GM21381 (cell line): ENCODE data around the gene ZMIZ1.

Experiments used
- ATAC-seq: cut with Tn5 transposase; IDR thresholded peaks from one replicate; pipeline ENCODE4 v1.9.1; 2021; ENCODE audit warnings: mild to moderate bottlenecking, moderate library complexity; ENCODE audit not compliant: unreplicated experiment

ZMIZ1 gene

GRCh38 chr10:79314761-79315601 lies 246.2 kb downstream of the ZMIZ1 start:
- no peak for ATAC-seq

- ATAC-seq = no peak
These were observed 246.8 kb downstream of the ZMIZ1 start for GRCh38 chr10:79315602-79315920.

- peak; percentile 58 for ATAC-seq
These were observed 248.1 kb downstream of the ZMIZ1 start for GRCh38 chr10:79316671-79317431.

- ATAC-seq = no peak
These were observed 249.6 kb downstream of the ZMIZ1 start for GRCh38 chr10:79318369-79318768.

- ATAC-seq = no peak
These were observed 250.5 kb downstream of the ZMIZ1 start for GRCh38 chr10:79319115-79319771.

- ATAC-seq = no peak
These were observed 251.6 kb downstream of the ZMIZ1 start for GRCh38 chr10:79320316-79320715.

GRCh38 chr10:79320820-79321493 lies 252.2 kb downstream of the ZMIZ1 start:
- no peak for ATAC-seq

- no peak for ATAC-seq
These were observed 252.7 kb downstream of the ZMIZ1 start for GRCh38 chr10:79321494-79321882.

- no peak for ATAC-seq
These were observed 253.2 kb downstream of the ZMIZ1 start for GRCh38 chr10:79321951-79322350.

GRCh38 chr10:79322616-79323543 lies 254.1 kb downstream of the ZMIZ1 start:
- peak; percentile 67 for ATAC-seq

- ATAC-seq = no peak
These were observed 254.8 kb downstream of the ZMIZ1 start for GRCh38 chr10:79323602-79324001.

GRCh38 chr10:79324032-79324695 lies 255.4 kb downstream of the ZMIZ1 start:
- ATAC-seq = no peak

- no peak for ATAC-seq
These were observed 257.8 kb downstream of the ZMIZ1 start for GRCh38 chr10:79326361-79327089.

- ATAC-seq = peak; percentile 35
These were observed 258.3 kb downstream of the ZMIZ1 start for GRCh38 chr10:79327090-79327457.

- no peak for ATAC-seq
These were observed 259.5 kb downstream of the ZMIZ1 start for GRCh38 chr10:79328147-79328701.

GRCh38 chr10:79328737-79329504 lies 260.2 kb downstream of the ZMIZ1 start:
- ATAC-seq = no peak

GRCh38 chr10:79329529-79329928 lies 260.8 kb downstream of the ZMIZ1 start:
- ATAC-seq = no peak

- peak; percentile 16 for ATAC-seq
These were observed 262.5 kb downstream of the ZMIZ1 start for GRCh38 chr10:79331226-79331625.
